GM21529 (cell line): Measurements from ENCODE around the gene MYDGF.

ENCODE experiments used
- ATAC-seq: cut with Tn5 transposase; IDR thresholded peaks from one replicate; pipeline ENCODE4 v1.9.1; 2021; ENCODE audit not compliant: unreplicated experiment

The MYDGF gene

DNA sequence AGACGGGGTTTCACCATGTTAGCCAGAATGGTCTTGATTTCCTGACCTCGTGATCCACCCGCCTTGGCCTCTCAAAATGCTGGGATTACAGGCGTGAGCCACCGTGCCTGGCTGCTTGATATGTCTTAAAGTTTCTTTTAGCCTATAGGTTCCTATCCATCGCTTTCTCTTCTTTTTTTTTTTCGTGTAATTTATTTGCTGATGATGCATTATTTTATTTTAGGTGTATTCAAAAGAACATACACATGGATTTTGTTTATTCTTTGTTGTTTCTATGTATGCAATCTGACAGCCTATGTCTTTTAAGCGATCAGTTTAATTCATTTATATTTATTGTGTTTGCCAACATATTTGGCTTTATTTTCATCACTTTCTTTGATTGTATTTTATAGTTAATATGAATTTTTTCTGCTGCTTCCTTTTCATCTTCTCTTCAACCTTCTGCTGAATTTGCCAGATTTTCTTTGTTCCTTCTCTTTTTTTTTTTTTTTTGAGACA is 56.8 kb downstream of the MYDGF start:
- ATAC-seq, result no peak

DNA sequence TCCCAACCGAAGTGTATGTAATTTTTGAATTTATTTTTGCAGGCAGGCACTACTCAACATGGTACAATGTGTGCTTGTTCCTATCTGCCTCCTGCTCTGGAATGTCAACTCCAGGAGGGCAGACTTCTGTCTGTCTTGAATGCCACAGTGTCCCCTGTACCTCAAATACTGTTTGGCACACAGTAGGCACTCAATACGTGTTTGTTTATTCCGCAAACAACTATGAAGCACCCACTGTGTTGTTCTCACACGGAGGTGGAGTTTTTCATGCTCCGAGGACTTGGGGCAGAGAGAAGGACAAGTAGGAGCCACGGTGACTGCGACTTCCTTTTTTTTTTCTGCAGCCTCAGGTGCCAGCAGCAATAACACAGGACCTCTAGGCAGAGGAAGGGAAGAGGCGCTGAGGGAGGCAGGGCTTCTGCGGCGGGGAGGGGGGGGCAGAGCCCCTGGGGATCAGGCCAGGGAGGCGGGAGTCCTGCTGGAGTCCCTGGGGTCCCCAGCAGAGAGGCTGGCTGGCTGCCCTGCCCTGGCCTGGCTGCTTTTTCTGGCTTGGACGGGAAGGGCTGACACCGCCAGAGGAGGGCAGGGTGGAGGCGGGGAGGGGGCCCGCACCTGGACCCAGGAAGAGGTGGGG is 60.1 kb downstream of the MYDGF start:
- ATAC-seq, result no peak
